HL-60 (cell line): ENCODE data around the gene RNF26.

Experiments used
- CTCF ChIP-seq: IDR thresholded peaks from one replicate; pipeline ENCODE4 v1.5.1; 2011; ENCODE audit warnings: low read length, control low read depth, inconsistent platforms; ENCODE audit not compliant: insufficient read depth
- POLR2AphosphoS5 ChIP-seq: IDR thresholded peaks from 2 replicates; pipeline ENCODE4 v1.6.1; 2012; ENCODE audit warnings: low read depth
- SPI1 ChIP-seq: IDR thresholded peaks from 2 replicates; pipeline ENCODE4 v1.6.1; 2012; ENCODE audit warnings: low read depth, mild to moderate bottlenecking, borderline replicate concordance

GRCh38 chr11:119351232-119351631, 16.9 kb downstream of the RNF26 start:
- TF ChIP-seq CTCF, result no peak
- no peak for TF ChIP-seq POLR2AphosphoS5
- no peak for TF ChIP-seq SPI1
